ENCODE results near the gene GPR137B. TPM values are rescaled to one million over a fixed set of nuclear protein-coding genes. Genes with fewer than 3 reads are reported as not detected.

Gene GPR137B
- total and polyA plus RNA-seq, 4 donors: 2.2 to 8.6 (median 5.3) TPM

- TF ChIP-seq ATF3 (IDR thresholded peaks at IDR 0.05) (no peak), GABPA (IDR thresholded peaks at IDR 0.05 in 1 of 2, conservative IDR thresholded peaks at IDR 0.05 in 1 of 2) (no peak)
- Histone ChIP-seq H3K9ac (ENCODE audit: low read depth in 1 of 2, low read length in 2 of 2) (no peak overlapping the region), H3K36me3 (ENCODE audit: control insufficient read depth in 4 of 4, insufficient read depth in 3 of 4, low read depth in 1 of 4, low read length in 3 of 4) (no peaks in the 10 kb centered on the region), H3K9me3 (ENCODE audit: control insufficient read depth in 4 of 4, low read length in 3 of 4) (peaks cover 0 to 3% (median 0%) of the 10 kb centered on the region in 4 donors), H3K27ac (ENCODE audit: low read depth in 1 of 2, low read length in 2 of 2) (no peak overlapping the region), H3K4me1 (ENCODE audit: control insufficient read depth in 4 of 4, insufficient read depth in 4 of 4, low read length in 3 of 4) (peaks cover 0 to 3% (median 2%) of the 10 kb centered on the region in 4 donors), H3K4me3 (ENCODE audit: low read depth in 1 of 3, low read length in 3 of 3) (no peak overlapping the region), H3K27me3 (ENCODE audit: control insufficient read depth in 4 of 4, insufficient read depth in 4 of 4, low read length in 3 of 4) (no peaks in the 10 kb centered on the region)
- WGBS: 89% methylated on average over 10 of the region's 10 CpGs
- no peak for DNase-seq (ENCODE audit: low spot score)
These were observed 40.8 kb upstream of the GPR137B start for GRCh38 chr1:236101233-236102200.

- Histone ChIP-seq H3K4me3 (ENCODE audit: low read depth in 1 of 3, low read length in 3 of 3) (no peak overlapping the region), H3K27me3 (ENCODE audit: control insufficient read depth in 4 of 4, insufficient read depth in 4 of 4, low read length in 3 of 4) (no peaks in the 10 kb centered on the region), H3K36me3 (ENCODE audit: control insufficient read depth in 4 of 4, insufficient read depth in 3 of 4, low read depth in 1 of 4, low read length in 3 of 4) (no peaks in the 10 kb centered on the region), H3K9ac (ENCODE audit: low read depth in 1 of 2, low read length in 2 of 2) (no peak overlapping the region), H3K9me3 (ENCODE audit: control insufficient read depth in 4 of 4, low read length in 3 of 4) (no peaks in the 10 kb centered on the region), H3K27ac (ENCODE audit: low read depth in 1 of 2, low read length in 2 of 2) (no peak overlapping the region), H3K4me1 (ENCODE audit: control insufficient read depth in 4 of 4, insufficient read depth in 4 of 4, low read length in 3 of 4) (peaks cover 0 to 3% (median 2%) of the 10 kb centered on the region in 4 donors)
- no peak for TF ChIP-seq JUND (IDR thresholded peaks at IDR 0.05)
- no peak for TF ChIP-seq YY1 (IDR thresholded peaks at IDR 0.05)
- TF ChIP-seq HNF4A (conservative IDR thresholded peaks at IDR 0.05): no peak
- TF ChIP-seq RAD21 (IDR thresholded peaks at IDR 0.05): no peak
- TF ChIP-seq GABPA (IDR thresholded peaks at IDR 0.05 in 1 of 2, conservative IDR thresholded peaks at IDR 0.05 in 1 of 2): no peak
- no peak for TF ChIP-seq RXRA (IDR thresholded peaks at IDR 0.05)
- TF ChIP-seq FOXA2 (IDR thresholded peaks at IDR 0.05): no peak
- no peak for TF ChIP-seq ZBTB33 (IDR thresholded peaks at IDR 0.05)
- TF ChIP-seq FOXA1 (IDR thresholded peaks at IDR 0.05): no peak
- TF ChIP-seq REST (IDR thresholded peaks at IDR 0.05): no peak
- TF ChIP-seq NR2F2 (IDR thresholded peaks at IDR 0.05): no peak
- TF ChIP-seq MAX (IDR thresholded peaks at IDR 0.05): no peak
- no peak for DNase-seq (ENCODE audit: low spot score)
- 85% methylated on average over 11 of the region's 11 CpGs for WGBS
These were observed 39.7 kb upstream of the GPR137B start for GRCh38 chr1:236102611-236103010.
